NCI-H1092 (cell line): ENCODE data around the gene AGMO.
A peak's percentile ranks its signal among the peaks of the same experiment; 100 is the strongest.

Source experiments
- DNase-seq: peaks from one replicate; lab custom pipeline; 2025; lab: John Stamatoyannopoulos, UW

AGMO gene

DNA sequence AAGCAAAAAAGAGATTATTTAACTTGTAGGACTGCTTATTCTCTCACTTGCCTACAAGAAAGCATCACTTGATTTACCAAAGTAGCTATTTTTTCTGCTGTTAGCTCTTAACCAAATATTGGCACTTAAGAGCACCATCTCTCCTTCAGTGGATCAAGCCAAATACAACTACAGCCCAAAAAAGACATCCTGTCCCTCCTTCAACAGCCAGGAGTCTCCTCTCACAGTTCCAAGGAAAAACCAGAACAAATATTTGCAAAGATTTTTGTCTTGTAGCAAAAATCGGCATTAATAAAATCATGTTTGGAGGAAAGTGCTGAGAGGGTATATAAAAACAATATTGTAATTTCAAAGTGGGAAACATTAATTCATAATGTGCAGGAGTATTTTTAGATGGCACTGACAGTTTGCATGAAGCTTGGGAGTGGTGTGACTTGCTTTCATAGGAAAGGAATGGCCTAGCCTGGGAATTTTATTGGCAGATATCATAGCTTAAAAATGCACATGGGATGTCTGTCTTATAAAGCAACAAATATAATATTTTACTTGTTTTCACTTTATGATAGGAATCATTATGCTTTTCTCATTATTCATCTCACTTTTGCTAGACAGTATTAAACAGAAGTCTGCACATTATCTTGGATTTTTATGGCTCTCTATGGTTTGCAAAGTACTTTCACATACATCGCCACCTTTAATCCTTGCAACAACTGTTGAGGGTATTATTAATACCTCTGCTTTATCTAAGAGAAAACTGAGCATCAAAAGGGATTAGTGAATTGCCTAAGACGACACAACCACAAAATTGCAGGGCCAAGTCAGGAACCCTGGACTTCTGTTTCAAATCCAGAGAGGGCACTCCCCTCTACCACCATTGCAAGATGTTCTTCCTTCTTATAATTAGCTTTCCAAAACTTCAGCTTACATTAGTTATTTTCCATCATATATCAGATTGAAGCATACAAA is 103.5 kb downstream of the AGMO start:
- DNase-seq: no peak

DNA sequence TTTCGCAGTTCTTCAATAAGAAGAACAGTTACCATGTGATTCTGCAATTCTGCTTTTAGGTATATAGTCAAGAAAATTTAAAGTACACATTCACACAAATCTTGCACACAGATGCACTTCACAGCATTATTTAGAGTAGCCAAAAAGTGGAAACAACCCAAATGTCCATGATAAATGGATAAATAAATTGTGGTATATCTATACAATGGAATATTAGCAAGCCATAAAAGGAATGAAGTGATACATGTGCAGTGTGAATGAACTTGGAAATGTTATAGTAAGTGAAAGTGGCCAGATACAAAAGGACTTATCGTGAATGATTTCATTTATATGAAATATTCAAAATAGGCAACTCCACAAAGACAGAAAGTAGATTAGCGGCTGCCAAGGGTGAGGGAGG is 109.1 kb downstream of the AGMO start:
- DNase-seq: no peak

GRCh38 chr7:15446722-15447121 is 115.1 kb downstream of the AGMO start:
- DNase-seq: no peak

- DNase-seq: no peak
Observed at GRCh38 chr7:15446280-15446679, 115.5 kb downstream of the AGMO start.

GRCh38 chr7:15441915-15442314 is 119.9 kb downstream of the AGMO start:
- no peak for DNase-seq

DNA sequence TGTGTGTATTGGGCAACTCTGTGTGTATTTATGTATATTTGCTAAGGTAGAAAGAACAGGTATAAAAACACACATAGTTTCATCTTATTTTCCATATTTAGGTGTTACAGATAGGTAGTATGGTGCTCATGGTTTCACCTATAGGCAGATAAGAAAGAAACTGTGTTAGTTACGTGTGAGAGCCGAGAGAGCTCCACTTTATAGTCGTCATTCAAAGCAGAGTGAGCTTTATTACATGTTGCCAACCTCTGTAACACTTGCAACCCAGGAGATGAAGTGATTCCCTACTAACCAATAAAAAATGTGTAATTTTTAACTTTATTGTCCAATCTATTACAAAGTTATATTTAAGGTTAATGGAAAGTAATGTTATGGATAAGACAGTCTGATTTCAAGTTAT is 121.3 kb downstream of the AGMO start:
- no peak for DNase-seq

- DNase-seq: no peak
Observed at GRCh38 chr7:15439853-15440252, 122.0 kb downstream of the AGMO start.

GRCh38 chr7:15433151-15433550 is 128.7 kb downstream of the AGMO start:
- peak; percentile 86 for DNase-seq

- DNase-seq: no peak
Observed at GRCh38 chr7:15430911-15431310, 130.9 kb downstream of the AGMO start.

DNA sequence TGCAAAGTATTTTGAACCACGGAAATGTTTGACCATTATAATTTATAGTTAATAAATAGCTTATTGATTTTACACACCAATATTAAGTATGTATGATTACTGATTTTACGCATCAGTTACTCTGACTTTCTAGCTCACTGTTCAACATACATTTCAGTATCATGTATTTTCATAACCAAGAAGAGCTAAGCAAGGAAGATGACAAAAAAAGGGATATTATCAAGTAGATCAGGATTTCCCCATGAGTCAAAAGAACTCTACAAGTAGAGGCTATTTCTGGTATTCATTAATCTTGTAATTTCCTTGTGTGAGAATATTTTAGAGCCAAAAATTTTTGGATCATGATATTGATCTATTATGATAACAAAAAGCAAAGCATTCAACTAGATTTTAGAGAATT is 131.6 kb downstream of the AGMO start:
- no peak for DNase-seq

GRCh38 chr7:15424468-15424867 is 137.3 kb downstream of the AGMO start:
- DNase-seq: no peak

- DNase-seq: no peak
Observed at GRCh38 chr7:15419596-15419995, 142.2 kb downstream of the AGMO start.

GRCh38 chr7:15418264-15418663 is 143.6 kb downstream of the AGMO start:
- no peak for DNase-seq

- DNase-seq: no peak
Observed at GRCh38 chr7:15417341-15417988, 144.3 kb downstream of the AGMO start.

- no peak for DNase-seq
Observed at GRCh38 chr7:15411019-15411418, 150.8 kb downstream of the AGMO start.

- no peak for DNase-seq
Observed at GRCh38 chr7:15407910-15408309, 153.9 kb downstream of the AGMO start.

DNA sequence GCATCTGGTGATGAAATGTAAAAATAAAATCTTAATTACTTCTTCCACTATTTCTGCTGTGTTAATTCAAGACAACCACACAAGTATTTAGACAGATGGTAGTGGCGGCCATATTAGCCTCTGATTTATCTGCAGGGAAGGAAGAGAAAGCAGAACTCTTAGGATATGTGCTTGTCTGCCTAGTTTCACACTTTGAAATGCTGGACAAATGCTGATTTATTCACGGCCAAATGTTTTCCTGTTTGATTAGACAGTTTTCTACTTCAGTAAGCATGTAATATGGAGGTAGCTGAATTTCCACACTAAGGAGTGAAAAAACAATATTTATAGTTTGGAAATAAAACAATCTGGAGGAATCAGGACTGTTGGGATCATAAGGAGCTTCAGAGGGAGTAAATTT is 158.1 kb downstream of the AGMO start:
- no peak for DNase-seq

DNA sequence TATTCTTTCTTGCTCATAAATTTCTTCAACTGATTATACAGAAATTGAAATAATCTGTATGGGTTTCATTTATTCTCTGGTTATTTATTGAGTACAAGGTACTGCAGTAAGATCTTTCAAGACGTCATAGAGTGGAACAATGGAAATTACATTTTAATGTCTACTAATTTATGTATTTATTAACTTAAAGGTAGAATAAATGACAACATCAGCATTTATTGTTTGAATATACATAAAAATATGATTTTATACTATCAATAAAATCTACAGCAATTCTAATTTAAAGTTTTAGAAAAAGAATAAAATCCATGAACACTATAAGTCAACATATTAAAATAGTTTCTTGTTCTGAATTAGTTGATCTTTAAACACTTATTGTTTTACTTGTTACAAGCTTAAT is 158.5 kb downstream of the AGMO start:
- no peak for DNase-seq

DNA sequence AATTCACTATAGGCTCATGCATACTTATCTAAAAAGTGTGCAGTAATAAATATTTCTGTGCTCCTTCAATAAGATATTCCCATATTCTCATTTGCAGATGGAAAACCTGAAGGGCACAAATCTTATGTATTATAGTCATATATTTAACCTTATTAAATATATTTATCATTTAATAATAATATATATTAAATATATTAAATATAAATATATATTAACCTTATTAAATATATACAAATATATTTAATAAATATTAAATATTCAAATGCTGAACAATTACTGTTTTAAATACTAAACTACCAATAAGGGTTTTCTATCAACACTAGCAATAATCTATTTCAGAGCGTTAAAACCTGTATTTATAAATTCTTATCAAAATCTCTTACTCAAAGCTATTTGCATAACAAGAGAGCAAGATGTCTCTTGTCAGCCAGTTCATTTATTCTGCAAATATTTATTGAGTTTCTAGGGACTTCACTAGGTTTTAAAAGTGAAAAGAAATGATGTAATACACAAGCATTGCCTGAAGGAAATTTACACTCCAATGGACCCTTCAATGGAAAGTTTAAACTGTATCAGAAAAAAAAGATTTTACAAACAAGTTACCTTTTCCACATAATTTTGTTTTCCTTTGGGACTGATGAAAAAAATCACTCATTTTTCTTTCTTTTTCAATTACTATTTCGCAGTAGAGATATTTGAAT is 159.2 kb downstream of the AGMO start:
- no peak for DNase-seq

GRCh38 chr7:15400440-15400839 is 161.4 kb downstream of the AGMO start:
- no peak for DNase-seq

DNA sequence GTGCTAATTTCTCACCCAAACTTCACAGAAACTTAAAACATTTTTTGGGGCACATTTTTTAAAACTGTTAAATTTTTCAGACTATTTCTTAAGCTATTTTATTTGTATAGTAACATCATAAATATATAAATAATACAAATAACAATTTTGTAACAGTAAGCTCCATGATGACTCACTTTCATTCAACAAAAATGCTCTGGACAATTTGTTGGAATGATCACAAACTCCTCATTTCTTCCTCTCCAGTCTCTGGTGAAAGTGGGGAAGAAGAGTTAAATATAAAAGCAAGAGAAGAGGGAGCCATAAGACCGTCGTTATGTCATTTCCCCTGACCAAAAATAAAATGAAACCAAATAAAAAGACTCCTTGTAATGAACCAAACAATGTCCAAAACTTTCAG is 162.4 kb downstream of the AGMO start:
- DNase-seq: no peak

GRCh38 chr7:15397922-15398760 is 163.7 kb downstream of the AGMO start:
- DNase-seq: no peak
